ENCODE results near the gene INHA. TPM values are rescaled to one million over a fixed set of nuclear protein-coding genes. Genes with fewer than 3 reads are reported as not detected.

INHA gene
- total RNA-seq, 1 experiment from 2014 or later, result 1.5 TPM

DNA sequence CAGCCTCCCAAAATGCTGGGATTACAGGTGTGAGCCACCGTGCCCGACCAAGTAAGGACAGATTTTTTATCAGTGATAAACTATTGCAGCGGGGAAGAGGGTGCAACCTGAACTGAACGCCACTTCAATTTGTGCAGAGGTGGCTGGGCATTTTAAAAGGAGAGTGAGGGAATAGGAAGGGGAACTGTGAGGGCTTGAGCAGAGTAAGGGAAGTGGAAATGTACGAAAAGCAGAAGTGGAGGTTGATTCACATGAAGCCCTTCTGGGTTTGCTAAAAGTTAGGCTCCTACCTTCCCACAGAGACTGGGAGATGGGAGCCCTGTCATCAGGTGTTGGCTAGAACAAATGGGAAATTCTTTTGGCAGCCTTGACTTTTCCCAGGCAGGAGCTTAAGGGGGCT lies 31.7 kb downstream of the INHA start:
- H3K4me1 ChIP-seq (ENCODE audit: insufficient read depth, low read length), result peaks cover under 1% of the 10 kb centered on the region; the same call in 1 of the 2 replicates
- no peak overlapping the region for H3K9ac ChIP-seq (ENCODE audit: low read length)
- no peaks in the 10 kb centered on the region for H4K20me1 ChIP-seq (ENCODE audit: low read length)
- H3F3A ChIP-seq (ENCODE audit: low read length, unreplicated experiment), result no peaks in the 10 kb centered on the region
- ChIA-PET POLR2A (ENCODE audit: unreplicated experiment) (no interaction called here), CTCF (no interaction called here)
- no peaks in the 10 kb centered on the region for H3K27me3 ChIP-seq (ENCODE audit: low read length)
- ATAC-seq (no peak), DNase-seq (no peak)
- H3K9me3 ChIP-seq (ENCODE audit: low read length), result no peaks in the 10 kb centered on the region
- H2AFZ ChIP-seq (ENCODE audit: low read length), result no peak overlapping the region
- H3K4me2 ChIP-seq (ENCODE audit: low read length), result no peak overlapping the region
- H3K36me3 ChIP-seq (ENCODE audit: low read depth, low read length), result no peaks in the 10 kb centered on the region; the same call in 1 of the 2 replicates
- H3K9me2 ChIP-seq (replicated peaks; ENCODE audit: low read length), result no peaks in the 10 kb centered on the region
- intact Hi-C loops (cut with micrococcal nuclease), result no loop called here
- H3K4me3 ChIP-seq (ENCODE audit: low read length), result no peak overlapping the region
- H3K79me2 ChIP-seq (ENCODE audit: low read length), result peaks cover 1% of the 10 kb centered on the region
- TF ChIP-seq, protein P1, sequence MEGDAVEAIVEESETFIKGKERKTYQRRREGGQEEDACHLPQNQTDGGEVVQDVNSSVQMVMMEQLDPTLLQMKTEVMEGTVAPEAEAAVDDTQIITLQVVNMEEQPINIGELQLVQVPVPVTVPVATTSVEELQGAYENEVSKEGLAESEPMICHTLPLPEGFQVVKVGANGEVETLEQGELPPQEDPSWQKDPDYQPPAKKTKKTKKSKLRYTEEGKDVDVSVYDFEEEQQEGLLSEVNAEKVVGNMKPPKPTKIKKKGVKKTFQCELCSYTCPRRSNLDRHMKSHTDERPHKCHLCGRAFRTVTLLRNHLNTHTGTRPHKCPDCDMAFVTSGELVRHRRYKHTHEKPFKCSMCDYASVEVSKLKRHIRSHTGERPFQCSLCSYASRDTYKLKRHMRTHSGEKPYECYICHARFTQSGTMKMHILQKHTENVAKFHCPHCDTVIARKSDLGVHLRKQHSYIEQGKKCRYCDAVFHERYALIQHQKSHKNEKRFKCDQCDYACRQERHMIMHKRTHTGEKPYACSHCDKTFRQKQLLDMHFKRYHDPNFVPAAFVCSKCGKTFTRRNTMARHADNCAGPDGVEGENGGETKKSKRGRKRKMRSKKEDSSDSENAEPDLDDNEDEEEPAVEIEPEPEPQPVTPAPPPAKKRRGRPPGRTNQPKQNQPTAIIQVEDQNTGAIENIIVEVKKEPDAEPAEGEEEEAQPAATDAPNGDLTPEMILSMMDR (conservative IDR thresholded peaks at IDR 0.05; ENCODE audit: low read depth, low read length), result no peak
- no peak for TF ChIP-seq EZH2phosphoT487 (IDR thresholded peaks at IDR 0.05; ENCODE audit: borderline replicate concordance, low read length)
- no peak for TF ChIP-seq EZH2 (IDR thresholded peaks at IDR 0.05; ENCODE audit: low read length, unreplicated experiment)
- no peak overlapping the region for H3K27ac ChIP-seq (ENCODE audit: low read length)
- BruUV-seq (replicated peaks), result no TSS peak

DNA sequence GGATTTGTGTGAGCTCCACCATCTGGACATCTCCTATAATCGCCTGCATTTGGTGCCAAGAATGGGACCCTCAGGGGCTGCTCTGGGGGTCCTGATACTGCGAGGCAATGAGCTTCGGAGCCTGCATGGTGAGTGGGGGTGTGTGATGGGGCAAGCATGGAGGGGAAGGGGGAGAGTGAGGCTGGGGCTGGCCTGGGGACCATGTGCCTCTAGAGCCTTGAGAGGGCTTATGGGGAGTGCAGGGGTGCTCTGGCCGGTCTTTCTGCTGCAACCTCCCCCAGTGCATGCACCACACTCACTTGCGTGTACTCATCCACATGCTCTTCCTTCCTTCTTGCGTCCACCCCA lies 33.5 kb downstream of the INHA start:
- Histone ChIP-seq H4K20me1 (ENCODE audit: low read length) (no peaks in the 10 kb centered on the region), H3K9me2 (replicated peaks; ENCODE audit: low read length) (no peaks in the 10 kb centered on the region), H3K9me3 (ENCODE audit: low read length) (no peaks in the 10 kb centered on the region), H3K36me3 (ENCODE audit: low read depth, low read length) (no peaks in the 10 kb centered on the region; the same call in 1 of the 2 replicates), H3K9ac (ENCODE audit: low read length) (no peak overlapping the region), H3K4me2 (ENCODE audit: low read length) (no peak overlapping the region), H3K79me2 (ENCODE audit: low read length) (no peaks in the 10 kb centered on the region), H3K27ac (ENCODE audit: low read length) (no peak overlapping the region), H3F3A (ENCODE audit: low read length, unreplicated experiment) (no peaks in the 10 kb centered on the region), H3K4me1 (ENCODE audit: insufficient read depth, low read length) (no peaks in the 10 kb centered on the region), H3K27me3 (ENCODE audit: low read length) (no peaks in the 10 kb centered on the region), H3K4me3 (ENCODE audit: low read length) (no peak overlapping the region), H2AFZ (ENCODE audit: low read length) (no peak overlapping the region)
- intact Hi-C loops (cut with micrococcal nuclease), result no loop called here
- ChIA-PET CTCF (no interaction called here), POLR2A (ENCODE audit: unreplicated experiment) (no interaction called here)
- no TSS peak for BruUV-seq (replicated peaks)
- ATAC-seq (no peak), DNase-seq (no peak)
- TF ChIP-seq EZH2phosphoT487 (IDR thresholded peaks at IDR 0.05; ENCODE audit: borderline replicate concordance, low read length), result no peak
- no peak for TF ChIP-seq EZH2 (IDR thresholded peaks at IDR 0.05; ENCODE audit: low read length, unreplicated experiment)
- TF ChIP-seq, protein P1 (conservative IDR thresholded peaks at IDR 0.05; ENCODE audit: low read depth, low read length), result no peak

DNA sequence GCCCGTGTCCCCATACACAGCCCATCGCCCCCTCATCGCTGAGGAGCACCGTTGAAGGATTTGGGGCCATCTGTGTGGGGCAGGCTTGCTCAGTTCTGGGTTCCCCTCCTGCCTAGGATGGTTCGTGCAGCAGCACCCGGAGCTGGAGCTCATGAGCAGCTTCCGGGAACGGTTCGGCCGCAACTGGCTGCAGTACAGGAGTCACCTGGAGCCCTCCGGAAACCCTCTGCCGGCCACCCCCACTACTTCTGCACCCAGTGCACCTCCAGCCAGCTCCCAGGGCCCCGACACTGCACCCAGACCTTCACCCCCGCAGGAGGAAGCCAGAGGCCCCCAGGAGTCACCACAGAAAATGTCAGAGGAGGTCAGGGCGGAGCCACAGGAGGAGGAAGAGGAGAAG lies 35.8 kb downstream of the INHA start:
- Histone ChIP-seq H3K9me3 (ENCODE audit: low read length) (no peaks in the 10 kb centered on the region), H3K4me3 (ENCODE audit: low read length) (no peak overlapping the region), H4K20me1 (ENCODE audit: low read length) (no peaks in the 10 kb centered on the region), H3K4me2 (ENCODE audit: low read length) (no peak overlapping the region), H3K9ac (ENCODE audit: low read length) (no peak overlapping the region), H3K27ac (ENCODE audit: low read length) (no peak overlapping the region), H3K36me3 (ENCODE audit: low read depth, low read length) (no peaks in the 10 kb centered on the region; the same call in 1 of the 2 replicates), H2AFZ (ENCODE audit: low read length) (no peak overlapping the region), H3K27me3 (ENCODE audit: low read length) (no peaks in the 10 kb centered on the region), H3K79me2 (ENCODE audit: low read length) (no peaks in the 10 kb centered on the region), H3K9me2 (replicated peaks; ENCODE audit: low read length) (no peaks in the 10 kb centered on the region), H3F3A (ENCODE audit: low read length, unreplicated experiment) (no peaks in the 10 kb centered on the region), H3K4me1 (ENCODE audit: insufficient read depth, low read length) (no peaks in the 10 kb centered on the region)
- ChIA-PET POLR2A (ENCODE audit: unreplicated experiment) (no interaction called here), CTCF (no interaction called here)
- ATAC-seq (no peak), DNase-seq (no peak)
- TF ChIP-seq, protein P1 (conservative IDR thresholded peaks at IDR 0.05; ENCODE audit: low read depth, low read length), result no peak
- no peak for TF ChIP-seq EZH2 (IDR thresholded peaks at IDR 0.05; ENCODE audit: low read length, unreplicated experiment)
- TF ChIP-seq EZH2phosphoT487 (IDR thresholded peaks at IDR 0.05; ENCODE audit: borderline replicate concordance, low read length), result no peak
- intact Hi-C loops (cut with micrococcal nuclease), result no loop called here
- BruUV-seq (replicated peaks), result no TSS peak
